NCI-H1694 (cell line): Measurements from ENCODE around the gene CNTNAP1.

Experiments
- DNase-seq: peaks from one replicate; lab custom pipeline; 2025; lab: John Stamatoyannopoulos, UW

CNTNAP1 gene

DNA sequence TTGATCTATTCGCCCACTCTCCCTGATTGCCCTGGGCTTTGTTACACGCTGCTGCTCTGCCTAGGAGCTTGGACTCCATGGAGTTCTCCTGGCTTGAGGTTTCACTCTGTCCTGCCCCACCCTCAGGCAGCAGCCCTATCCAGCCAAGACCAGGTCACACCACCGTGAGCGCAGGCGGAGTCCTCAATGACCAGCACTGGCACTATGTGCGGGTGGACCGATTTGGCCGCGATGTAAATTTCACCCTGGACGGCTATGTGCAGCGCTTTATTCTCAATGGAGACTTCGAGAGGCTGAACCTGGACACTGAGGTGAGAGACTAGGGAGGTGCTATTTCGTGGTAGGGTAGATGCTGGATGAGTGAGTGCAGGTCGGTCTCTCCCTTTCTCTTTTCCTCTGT, 3.5 kb downstream of the CNTNAP1 start:
- DNase-seq, result no peak

DNA sequence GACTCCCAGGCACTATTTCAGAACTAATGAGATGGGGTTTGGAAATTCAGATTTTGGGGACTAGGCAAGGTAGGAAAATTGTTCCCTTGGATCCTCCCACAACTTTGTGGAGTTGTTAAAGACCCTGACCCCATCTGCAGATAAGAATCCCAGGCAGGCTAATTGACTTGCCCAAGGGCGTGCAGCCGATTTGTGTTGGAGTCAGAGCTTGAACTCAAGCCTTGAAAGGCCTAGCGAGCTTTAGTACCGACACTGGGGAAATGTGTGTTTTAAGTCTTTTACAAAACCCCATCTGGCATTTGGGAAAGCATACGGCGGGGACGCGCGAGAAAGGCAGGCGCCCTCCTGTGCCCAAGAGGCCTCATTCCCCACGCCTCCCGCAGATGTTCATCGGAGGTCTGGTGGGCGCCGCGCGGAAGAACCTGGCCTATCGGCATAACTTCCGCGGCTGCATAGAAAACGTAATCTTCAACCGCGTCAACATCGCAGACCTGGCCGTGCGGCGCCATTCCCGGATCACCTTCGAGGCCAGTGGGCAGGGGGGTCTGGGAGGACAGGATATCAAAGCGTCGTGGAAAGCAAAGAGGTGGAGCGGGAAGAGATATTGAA, 4.3 kb downstream of the CNTNAP1 start:
- DNase-seq, result peak; percentile 33

DNA sequence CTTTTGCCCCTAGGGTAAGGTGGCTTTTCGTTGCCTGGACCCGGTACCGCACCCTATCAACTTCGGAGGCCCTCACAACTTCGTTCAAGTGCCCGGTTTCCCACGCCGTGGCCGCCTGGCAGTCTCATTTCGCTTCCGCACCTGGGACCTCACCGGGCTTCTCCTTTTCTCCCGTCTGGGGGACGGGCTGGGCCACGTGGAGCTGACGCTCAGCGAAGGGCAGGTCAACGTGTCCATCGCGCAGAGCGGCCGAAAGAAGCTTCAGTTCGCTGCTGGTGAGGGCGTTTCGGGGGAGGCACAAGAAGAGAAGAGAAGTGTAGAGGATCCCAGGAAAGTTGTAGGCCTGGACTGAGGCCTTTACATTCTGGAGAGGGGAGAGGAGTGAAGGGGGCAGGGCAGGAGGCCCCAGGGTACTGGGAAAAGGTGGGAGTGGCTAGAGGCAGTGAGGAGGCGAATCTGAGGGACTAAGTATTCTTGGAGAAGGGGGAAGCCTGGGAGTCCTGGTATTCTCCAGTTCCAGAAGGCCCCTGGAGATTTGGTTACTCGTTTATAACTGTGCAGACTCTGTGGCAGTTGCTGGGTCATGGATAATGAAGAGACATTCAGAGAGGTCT, 5.5 kb downstream of the CNTNAP1 start:
- no peak for DNase-seq

DNA sequence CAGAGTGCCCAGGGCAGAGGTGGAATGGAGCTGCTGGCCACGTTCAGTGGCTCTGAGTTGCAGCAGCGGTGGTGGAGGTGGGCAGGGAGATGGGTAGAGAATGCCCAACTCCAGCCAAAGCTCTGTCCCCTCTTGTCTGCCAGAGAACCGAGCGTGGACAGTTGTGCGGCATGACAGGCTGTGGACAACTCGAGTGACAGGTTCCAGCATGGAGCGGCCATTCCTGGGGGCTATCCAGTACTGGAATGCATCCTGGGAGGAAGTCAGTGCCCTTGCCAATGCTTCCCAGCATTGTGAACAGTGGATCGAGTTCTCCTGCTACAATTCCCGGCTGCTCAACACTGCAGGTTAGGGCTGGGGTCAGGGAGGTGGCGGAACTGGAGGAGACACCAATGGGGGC, 8.3 kb downstream of the CNTNAP1 start:
- DNase-seq, result no peak

DNA sequence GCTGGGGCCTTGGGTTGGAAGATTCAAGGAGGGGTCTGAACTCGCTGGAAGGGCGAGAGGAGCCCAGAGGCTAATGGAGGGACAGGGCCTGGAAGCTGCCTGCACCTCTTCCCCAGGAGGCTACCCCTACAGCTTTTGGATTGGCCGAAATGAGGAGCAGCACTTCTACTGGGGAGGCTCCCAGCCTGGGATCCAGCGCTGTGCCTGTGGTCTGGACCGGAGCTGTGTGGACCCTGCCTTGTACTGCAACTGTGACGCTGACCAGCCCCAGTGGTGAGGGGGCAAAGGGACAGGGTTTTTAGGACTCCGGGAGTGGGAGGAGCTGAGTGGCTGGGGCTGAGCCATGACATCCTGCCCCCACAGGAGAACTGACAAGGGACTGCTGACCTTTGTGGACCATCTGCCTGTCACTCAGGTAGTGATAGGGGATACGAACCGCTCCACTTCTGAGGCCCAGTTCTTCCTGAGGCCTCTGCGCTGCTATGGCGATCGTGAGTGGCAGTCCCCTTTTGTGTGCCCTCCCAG, 8.8 kb downstream of the CNTNAP1 start:
- DNase-seq, result no peak

DNA sequence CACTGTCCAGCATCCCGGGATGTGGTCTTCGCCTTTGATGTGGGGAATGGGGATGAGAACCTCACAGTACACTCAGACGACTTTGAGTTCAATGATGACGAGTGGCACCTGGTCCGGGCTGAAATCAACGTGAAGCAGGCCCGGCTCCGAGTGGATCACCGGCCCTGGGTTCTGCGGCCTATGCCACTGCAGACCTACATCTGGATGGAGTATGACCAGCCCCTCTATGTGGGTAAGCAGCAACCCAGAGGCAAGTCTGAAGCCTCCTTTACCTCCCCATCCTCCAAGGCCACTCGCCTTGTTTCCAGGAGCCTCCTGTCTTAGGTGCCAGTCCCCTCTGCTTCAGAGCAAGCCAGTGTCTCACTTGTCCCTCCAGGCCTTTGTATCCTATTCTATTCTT, 10.2 kb downstream of the CNTNAP1 start:
- DNase-seq, result no peak

DNA sequence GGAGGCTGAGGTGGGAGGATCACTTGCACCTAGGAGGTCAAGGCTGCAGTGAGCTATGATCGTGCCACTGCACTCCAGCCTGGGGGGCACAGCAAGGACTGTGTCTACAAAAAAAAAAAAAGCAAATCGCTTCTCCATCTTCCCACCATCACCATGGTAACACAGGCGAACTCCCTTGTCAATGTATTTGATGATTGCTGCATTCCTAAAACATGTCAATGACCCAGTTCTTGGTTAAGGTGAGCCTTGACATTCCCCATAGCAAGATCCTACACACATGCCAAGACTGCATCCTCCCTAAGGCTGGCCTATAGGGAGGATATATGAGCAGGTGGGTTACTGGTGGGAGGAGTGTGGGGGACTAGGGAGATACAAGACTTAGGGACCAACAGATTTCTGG, 12.2 kb downstream of the CNTNAP1 start:
- no peak for DNase-seq

DNA sequence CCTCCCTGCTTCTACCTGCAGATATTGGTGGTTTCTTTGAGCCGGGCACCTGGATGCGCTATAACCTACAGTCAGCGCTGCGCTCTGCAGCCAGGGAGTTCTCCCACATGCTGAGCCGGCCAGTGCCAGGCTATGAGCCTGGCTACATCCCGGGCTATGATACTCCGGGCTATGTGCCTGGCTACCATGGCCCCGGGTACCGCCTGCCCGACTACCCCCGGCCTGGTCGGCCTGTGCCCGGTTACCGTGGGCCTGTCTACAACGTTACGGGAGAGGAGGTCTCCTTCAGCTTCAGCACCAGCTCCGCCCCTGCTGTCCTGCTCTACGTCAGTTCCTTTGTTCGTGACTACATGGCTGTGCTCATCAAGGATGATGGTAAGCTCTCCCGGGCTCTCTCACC, 13.2 kb downstream of the CNTNAP1 start:
- no peak for DNase-seq

DNA sequence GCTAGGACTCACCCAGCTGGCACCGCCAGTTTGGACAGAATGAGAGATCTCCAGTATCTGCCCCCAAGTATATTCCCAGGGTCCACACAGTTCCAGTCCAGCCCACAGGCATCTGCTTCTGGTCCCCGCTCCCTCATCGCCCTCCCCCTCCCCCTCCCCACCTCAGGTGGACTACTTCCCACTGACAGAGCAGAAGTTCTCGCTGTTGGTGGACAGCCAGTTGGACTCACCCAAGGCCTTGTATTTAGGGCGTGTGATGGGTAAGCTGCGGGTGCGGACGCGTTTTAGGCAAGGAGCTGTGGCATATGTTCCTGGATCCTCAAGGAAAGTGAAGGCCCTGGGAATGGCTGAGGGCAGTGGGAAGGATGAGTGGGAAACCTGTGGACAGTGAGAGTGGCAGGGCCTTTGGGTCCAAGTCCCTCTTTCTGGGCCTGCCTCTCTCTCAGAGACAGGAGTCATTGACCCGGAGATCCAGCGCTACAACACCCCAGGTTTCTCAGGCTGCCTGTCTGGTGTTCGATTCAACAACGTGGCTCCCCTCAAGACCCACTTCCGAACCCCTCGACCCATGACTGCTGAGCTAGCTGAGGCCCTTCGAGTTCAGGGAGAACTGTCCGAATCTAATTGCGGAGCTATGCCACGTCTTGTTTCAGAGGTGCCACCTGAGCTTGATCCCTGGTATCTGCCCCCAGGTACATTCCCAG, 14.9 kb downstream of the CNTNAP1 start:
- no peak for DNase-seq

DNA sequence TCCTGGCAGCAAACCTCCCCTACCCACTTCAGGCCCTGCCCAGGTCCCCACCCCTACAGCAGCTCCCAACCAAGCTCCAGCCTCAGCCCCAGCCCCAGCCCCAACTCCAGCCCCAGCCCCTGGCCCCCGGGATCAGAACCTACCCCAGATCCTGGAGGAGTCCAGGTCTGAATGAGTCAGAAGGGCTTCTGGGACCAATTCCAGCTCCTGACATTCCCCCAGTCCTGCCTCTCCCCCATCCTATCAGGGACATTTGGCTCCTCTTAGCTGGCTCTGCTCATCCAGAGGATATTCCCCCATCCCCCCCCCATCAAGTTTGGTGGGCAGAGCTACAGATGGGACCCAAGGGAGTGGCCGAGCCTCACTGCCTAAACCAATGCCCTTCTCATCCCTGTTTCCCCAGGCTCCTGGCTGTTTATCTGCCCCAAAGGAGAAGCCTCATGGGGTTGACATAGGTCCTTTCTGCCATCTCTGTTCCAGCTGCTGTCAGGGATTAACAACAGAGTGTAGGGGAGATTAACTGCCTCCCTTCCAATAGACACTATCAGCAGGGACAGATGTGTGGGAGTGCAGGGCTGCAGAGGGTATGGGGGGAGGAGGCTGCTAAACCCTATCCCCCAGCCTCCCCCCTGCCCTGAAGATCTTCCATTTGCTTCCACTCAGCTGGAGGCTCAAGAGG, 16.5 kb downstream of the CNTNAP1 start:
- no peak for DNase-seq

DNA sequence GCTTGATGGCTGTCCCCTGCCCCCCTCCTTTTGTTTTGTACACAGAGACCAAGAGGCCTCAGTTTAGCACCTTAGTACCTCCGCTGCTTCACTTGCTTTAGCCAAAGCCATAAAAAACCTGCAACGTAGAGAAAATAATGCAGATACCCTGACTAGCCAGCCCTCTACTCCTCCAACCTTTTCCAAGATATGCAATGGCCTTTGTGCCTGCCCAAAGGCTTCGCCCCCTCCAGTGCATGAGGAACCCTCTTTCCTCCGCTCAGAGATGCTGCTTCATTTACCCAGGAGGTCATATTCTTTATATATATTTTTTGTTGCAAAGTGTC, 17.0 kb downstream of the CNTNAP1 start:
- DNase-seq, result no peak

DNA sequence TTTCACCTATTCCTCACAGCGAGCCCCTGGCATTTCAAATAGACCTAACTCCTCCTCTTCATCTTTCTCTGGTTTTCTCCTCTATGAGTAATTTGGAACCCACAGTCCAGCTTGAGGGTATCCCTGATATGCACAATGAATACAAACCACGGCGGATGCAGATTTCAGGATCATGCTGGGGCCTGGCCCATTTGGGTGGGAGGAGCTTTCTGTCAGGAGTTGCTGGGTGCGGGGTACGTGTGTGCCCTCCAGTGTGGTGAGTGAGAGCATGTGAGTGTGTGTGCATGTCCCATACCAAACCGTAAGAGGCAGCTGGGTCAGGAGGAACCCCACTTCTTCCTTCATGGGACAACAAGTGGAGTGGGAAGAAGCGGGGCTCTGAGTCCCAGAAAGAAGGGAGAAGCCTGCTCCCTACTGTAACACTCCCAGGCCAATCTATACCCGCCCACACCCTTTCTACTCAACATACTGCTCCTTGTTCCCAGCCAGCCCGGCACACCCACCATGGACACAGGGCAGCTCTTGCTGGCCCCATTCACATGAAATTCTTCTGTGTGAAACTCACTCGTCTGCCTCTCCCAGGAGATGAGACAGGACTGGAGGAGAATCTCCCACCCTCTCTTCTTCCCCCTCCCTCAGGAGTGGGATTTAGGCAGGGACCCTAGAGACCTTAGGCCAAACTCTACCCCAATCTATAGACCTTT, 18.4 kb downstream of the CNTNAP1 start:
- no peak for DNase-seq

DNA sequence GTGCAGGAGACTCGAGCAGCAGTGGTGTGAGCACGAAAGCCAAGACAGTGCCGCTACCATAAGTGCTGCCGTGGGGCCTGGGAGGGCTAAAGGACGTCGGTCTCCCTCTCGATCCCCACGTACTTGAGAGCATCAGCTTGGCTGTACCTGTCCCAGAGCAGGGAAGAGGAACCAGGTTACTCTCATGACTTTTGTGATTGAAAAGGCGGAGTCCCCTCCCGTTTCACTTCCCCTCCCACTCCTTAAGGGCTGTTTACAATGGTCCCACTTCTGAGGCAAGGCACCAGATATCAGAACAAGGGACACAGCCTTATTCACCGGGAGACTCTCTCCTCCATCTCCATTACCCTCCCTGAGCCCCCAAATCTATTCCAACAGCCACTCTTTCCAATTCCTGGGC, 20.1 kb downstream of the CNTNAP1 start:
- DNase-seq, result no peak

DNA sequence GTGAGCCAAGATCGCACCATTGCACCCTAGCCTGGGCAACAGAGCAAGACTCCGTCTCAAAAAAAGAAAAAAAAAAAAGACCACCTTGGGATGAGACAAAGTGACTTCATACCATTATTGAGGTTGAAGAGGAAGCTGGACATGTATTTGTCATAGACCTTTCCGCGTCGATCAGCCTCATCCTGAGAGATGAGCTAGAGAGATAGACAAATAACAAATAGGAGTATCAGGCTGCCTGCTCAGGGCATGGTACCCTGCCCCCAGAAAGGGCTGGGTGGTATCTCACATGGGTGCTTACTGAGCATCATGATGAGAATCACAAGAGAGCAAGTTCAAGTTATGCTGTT, 22.1 kb downstream of the CNTNAP1 start:
- DNase-seq, result no peak

DNA sequence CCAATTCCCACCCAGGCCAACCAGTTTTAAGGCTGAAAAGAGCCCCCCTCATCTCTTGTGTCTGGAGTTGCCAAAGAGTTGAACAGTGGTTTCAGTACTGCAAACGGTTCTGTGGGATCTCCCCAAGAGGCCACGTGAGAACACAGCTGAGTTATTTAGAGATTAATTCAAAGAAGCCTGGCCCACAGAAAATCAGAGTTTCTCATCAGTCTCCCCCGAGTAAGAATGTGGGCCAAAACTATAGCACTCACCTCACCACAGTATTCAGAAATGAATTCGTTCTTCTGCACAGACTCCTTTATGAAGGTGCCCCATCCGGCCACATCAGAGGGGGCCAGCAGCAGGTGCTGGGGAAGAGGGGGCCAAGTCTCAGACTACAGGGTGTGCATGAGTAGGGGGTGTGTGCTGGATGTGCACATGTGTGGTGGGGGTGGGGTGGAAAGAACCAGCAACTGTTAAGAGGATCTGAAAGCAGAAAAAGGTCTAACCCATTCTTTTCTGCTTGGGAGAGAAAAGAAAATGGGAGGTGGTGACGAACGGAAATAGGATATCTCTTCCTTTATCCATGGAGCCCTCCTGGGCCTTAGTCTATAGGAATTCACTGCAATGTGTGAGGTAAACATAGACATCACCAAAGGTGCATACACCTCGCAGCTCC, 22.6 kb downstream of the CNTNAP1 start:
- no peak for DNase-seq

DNA sequence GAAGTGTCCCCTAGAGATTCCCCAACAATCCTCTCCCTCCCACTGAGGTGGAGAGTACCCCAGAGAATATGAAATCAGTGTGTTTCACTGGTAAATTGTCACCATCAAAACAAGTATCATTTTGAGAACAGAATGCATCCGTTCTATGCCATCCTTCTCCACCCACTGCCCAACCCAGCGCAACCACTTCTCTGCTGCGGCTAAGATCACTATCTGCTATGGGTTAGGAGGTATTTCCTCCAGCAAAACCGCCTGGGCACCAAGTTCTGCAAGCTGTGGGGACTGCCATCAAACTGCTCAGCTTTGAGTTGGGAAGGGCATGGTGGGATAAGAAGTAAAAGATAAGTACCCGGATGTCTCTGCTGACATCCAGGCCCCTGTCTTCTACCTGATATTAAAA, 24.4 kb downstream of the CNTNAP1 start:
- DNase-seq, result no peak

DNA sequence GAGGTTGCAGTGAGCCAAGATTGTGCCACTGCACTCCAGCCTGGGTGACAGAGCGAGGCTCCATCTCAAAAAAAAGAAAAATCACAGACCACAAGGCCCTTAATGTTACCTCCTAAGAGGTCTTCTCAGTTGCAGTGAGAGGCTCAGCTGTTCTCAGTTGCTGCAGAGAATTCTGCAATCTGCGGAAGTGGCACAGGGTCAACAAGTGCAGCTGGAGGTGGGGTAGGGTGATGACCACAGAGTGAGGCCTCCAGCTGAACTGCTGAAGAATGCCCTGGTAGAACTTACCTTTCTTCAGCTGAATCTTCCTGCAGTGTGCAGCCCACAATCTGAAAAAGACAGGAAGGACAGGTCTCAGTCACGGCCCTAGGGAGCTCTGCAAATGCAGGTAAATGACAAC, 26.3 kb downstream of the CNTNAP1 start:
- no peak for DNase-seq

DNA sequence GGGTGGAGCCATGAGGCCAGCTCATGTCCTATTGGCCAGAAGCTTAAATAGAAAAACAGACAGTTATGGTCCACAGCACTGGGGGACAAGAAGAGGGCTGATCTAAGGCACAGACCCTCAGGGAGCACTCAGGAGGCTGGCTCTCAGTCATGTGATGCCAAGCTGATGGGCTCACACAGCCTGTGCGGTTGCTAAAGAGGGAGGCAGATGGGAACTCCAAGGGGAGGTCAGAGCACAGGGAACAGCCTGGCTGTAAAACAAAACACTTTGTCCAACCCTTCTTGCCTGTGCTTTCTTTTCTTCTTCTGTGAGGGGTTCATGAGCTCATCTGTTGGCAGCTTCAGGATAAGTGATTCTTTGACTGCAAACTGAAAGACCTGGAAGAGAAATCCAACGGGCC, 27.2 kb downstream of the CNTNAP1 start:
- DNase-seq, result no peak

DNA sequence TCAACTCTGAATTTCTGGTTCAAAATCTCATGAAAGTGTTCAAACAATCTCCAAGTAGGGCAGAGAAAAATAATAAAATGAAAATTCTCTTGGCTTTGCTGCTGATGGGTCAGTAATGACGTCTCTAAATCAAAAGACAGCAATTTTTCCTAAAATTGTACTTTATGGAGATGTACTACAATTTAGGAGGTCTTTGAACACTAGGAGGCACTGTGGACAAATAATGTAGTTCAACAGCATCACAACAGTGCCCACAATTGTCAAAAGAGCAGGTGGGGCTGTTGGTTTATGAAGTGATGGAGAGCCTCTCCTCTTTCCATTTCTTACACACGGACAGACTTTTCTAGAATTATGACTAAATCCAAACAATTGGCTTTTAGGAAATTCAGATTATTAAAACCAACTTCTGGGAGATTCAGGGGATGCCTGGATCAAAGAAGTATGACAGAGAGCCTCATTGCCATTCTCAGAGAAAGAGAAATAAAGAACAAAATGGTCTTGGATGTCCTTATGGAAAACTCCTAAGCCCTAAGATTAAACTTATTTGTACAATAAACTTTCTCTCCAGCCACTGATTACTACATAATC, 38.8 kb downstream of the CNTNAP1 start:
- peak; percentile 88 for DNase-seq

DNA sequence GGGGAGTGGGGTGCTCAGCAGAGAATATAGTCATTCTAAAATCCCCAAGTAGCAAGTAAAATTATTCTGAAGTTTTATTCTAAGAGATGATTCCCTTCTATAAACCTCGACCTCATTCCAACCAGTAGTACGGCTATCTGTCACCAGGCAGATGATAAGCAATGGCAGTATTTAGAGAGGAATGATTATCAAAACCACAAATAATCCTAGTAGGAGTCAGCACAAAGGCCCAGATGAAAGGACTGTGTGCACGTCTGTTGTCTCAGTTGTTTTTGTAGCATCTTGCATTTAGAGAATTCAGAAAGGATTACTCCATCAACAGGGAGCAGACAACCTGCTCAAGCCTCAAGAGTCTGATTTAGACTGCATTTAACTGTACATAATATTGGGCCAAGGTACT, 41.3 kb downstream of the CNTNAP1 start:
- DNase-seq, result no peak

DNA sequence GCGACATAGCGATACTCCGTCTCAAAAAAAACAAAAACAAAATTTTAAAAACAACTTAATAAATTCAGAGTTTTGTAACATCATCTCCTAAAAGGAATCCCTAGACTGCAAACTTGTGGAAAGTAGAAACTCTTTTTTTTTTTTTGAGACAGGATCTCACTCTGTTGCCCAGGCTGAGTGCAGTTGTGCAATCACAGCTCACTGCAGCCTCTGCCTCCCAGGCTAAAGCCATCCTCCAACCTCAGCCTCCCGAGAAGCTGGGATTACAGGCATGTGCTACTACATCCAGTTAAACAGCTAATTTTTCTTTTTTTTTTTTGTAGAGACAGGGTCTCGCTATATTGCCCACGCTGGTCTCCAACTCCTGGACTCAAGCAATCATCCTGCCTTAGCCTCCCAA, 42.8 kb downstream of the CNTNAP1 start:
- DNase-seq, result no peak

DNA sequence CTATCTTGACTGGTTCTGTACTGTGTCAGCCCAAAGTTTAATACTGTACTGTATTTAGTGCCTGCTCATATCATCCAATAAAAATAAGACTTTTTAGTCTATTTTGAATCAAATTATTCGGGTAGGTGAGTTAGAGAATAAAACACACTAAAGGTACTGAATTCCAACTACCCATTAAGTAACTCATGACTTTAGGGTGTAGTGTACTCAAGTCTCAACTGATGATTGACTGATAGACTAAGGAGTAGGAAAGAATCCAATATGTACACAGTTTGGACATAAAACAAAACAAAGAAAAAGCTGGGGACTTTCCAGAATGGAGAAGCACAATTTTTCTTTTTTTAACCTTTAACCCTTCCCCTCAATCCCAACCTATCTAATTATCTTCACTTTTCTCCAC, 58.4 kb downstream of the CNTNAP1 start:
- no peak for DNase-seq
